Rectal smooth muscle tissue (tissue), 1 donor: ENCODE results near the gene DRG1.
"Not testable (repeated sequence)": the region's sequence is repeated elsewhere in the genome, so short reads cannot be mapped to it uniquely, and the experiment has no call there.

Experiments used
- H3K27ac ChIP-seq: one replicate; pipeline ENCODE4 v1.7.0; 2013; ENCODE audit warnings: low read depth, low read length, inconsistent platforms
- H3K27me3 ChIP-seq: one replicate; pipeline ENCODE4 v1.7.0; 2013; ENCODE audit warnings: low read length; ENCODE audit not compliant: control insufficient read depth, insufficient read depth
- H3K36me3 ChIP-seq: one replicate; pipeline ENCODE4 v1.7.0; 2013; ENCODE audit warnings: low read length; ENCODE audit not compliant: control insufficient read depth, insufficient read depth
- H3K4me1 ChIP-seq: one replicate; pipeline ENCODE4 v1.7.0; 2013; ENCODE audit warnings: low read length; ENCODE audit not compliant: control insufficient read depth, insufficient read depth
- H3K4me3 ChIP-seq: one replicate; pipeline ENCODE4 v1.7.0; 2013; ENCODE audit warnings: low read length
- H3K9ac ChIP-seq: one replicate; pipeline ENCODE4 v1.7.0; 2013; ENCODE audit warnings: low read length

DRG1 gene

GRCh38 chr22:31446208-31446607, 46.8 kb downstream of the DRG1 start:
- peaks cover 23% of the 10 kb centered on the region for H3K36me3 ChIP-seq

GRCh38 chr22:31446767-31447166, 47.4 kb downstream of the DRG1 start:
- Histone ChIP-seq H3K4me1 (no peaks in the 10 kb centered on the region), H3K27ac (no peak overlapping the region), H3K4me3 (no peak overlapping the region), H3K9ac (no peak overlapping the region), H3K27me3 (no peaks in the 10 kb centered on the region), H3K36me3 (peaks cover 19% of the 10 kb centered on the region)

More at GRCh38 chr22:31446208-31446607, 46.8 kb downstream of the DRG1 start:
- Histone ChIP-seq H3K27me3 (no peaks in the 10 kb centered on the region), H3K4me3 (no peak overlapping the region), H3K27ac (no peak overlapping the region), H3K4me1 (no peaks in the 10 kb centered on the region), H3K9ac (no peak overlapping the region)

GRCh38 chr22:31447337-31447736, 47.9 kb downstream of the DRG1 start:
- Histone ChIP-seq H3K9ac (no peak overlapping the region), H3K4me3 (no peak overlapping the region), H3K4me1 (no peaks in the 10 kb centered on the region), H3K27me3 (no peaks in the 10 kb centered on the region), H3K36me3 (peaks cover 17% of the 10 kb centered on the region), H3K27ac (no peak overlapping the region)

GRCh38 chr22:31448382-31448781, 49.0 kb downstream of the DRG1 start:
- H3K27me3 ChIP-seq: no peaks in the 10 kb centered on the region
- peaks cover 13% of the 10 kb centered on the region for H3K36me3 ChIP-seq
- no peak overlapping the region for H3K9ac ChIP-seq
- no peak overlapping the region for H3K4me3 ChIP-seq
- H3K27ac ChIP-seq: no peak overlapping the region
- no peaks in the 10 kb centered on the region for H3K4me1 ChIP-seq

- Histone ChIP-seq H3K4me1 (no peaks in the 10 kb centered on the region), H3K27ac (no peak overlapping the region), H3K9ac (no peak overlapping the region), H3K36me3 (peaks cover 20% of the 10 kb centered on the region), H3K4me3 (no peak overlapping the region), H3K27me3 (no peaks in the 10 kb centered on the region)
Observed at GRCh38 chr22:31449506-31449905, 50.1 kb downstream of the DRG1 start.

GRCh38 chr22:31451709-31452571, 52.5 kb downstream of the DRG1 start:
- peaks cover 26% of the 10 kb centered on the region for H3K36me3 ChIP-seq
- no peaks in the 10 kb centered on the region for H3K27me3 ChIP-seq
- no peak overlapping the region for H3K27ac ChIP-seq
- no peak overlapping the region for H3K9ac ChIP-seq
- no peak overlapping the region for H3K4me3 ChIP-seq
- no peaks in the 10 kb centered on the region for H3K4me1 ChIP-seq

- Histone ChIP-seq H3K36me3 (peaks cover 24% of the 10 kb centered on the region), H3K27ac (no peak overlapping the region), H3K4me1 (no peaks in the 10 kb centered on the region), H3K9ac (no peak overlapping the region), H3K27me3 (no peaks in the 10 kb centered on the region), H3K4me3 (no peak overlapping the region)
Observed at GRCh38 chr22:31461699-31462098, 62.3 kb downstream of the DRG1 start.

GRCh38 chr22:31465307-31465706, 65.9 kb downstream of the DRG1 start:
- H3K27ac ChIP-seq: no peak overlapping the region
- no peaks in the 10 kb centered on the region for H3K4me1 ChIP-seq
- peaks cover 14% of the 10 kb centered on the region for H3K36me3 ChIP-seq
- H3K27me3 ChIP-seq: no peaks in the 10 kb centered on the region
- no peak overlapping the region for H3K4me3 ChIP-seq
- no peak overlapping the region for H3K9ac ChIP-seq

- H3K36me3 ChIP-seq: peaks cover 4% of the 10 kb centered on the region
- no peak overlapping the region for H3K4me3 ChIP-seq
- no peaks in the 10 kb centered on the region for H3K27me3 ChIP-seq
- H3K4me1 ChIP-seq: peaks cover 3% of the 10 kb centered on the region
- no peak overlapping the region for H3K9ac ChIP-seq
- H3K27ac ChIP-seq: no peak overlapping the region
Observed at GRCh38 chr22:31474743-31475142, 75.3 kb downstream of the DRG1 start.

GRCh38 chr22:31475800-31476199, 76.4 kb downstream of the DRG1 start:
- H3K36me3 ChIP-seq: peaks cover 4% of the 10 kb centered on the region
- no peak overlapping the region for H3K27ac ChIP-seq
- H3K9ac ChIP-seq: no peak overlapping the region
- H3K4me3 ChIP-seq: no peak overlapping the region
- no peaks in the 10 kb centered on the region for H3K27me3 ChIP-seq
- peaks cover 3% of the 10 kb centered on the region for H3K4me1 ChIP-seq

GRCh38 chr22:31477329-31477728, 77.9 kb downstream of the DRG1 start:
- no peak overlapping the region for H3K27ac ChIP-seq
- no peaks in the 10 kb centered on the region for H3K27me3 ChIP-seq
- H3K4me1 ChIP-seq: peaks cover 3% of the 10 kb centered on the region
- H3K4me3 ChIP-seq: no peak overlapping the region
- peaks cover 12% of the 10 kb centered on the region for H3K36me3 ChIP-seq
- H3K9ac ChIP-seq: no peak overlapping the region

- H3K4me3 ChIP-seq: no peak overlapping the region
Observed at GRCh38 chr22:31481129-31481528, 81.7 kb downstream of the DRG1 start.

GRCh38 chr22:31482470-31482869, 83.1 kb downstream of the DRG1 start:
- H3K27ac ChIP-seq, H3K27me3 ChIP-seq, H3K4me1 ChIP-seq, H3K4me3 ChIP-seq, H3K9ac ChIP-seq: not testable (repeated sequence)
- H3K36me3 ChIP-seq: peaks cover 26% of the 10 kb centered on the region

More at GRCh38 chr22:31481129-31481528, 81.7 kb downstream of the DRG1 start:
- no peaks in the 10 kb centered on the region for H3K4me1 ChIP-seq
- no peaks in the 10 kb centered on the region for H3K27me3 ChIP-seq
- peaks cover 23% of the 10 kb centered on the region for H3K36me3 ChIP-seq
- H3K27ac ChIP-seq: no peak overlapping the region
- no peak overlapping the region for H3K9ac ChIP-seq
